Measurements from ENCODE around the gene C4B. TPM values are rescaled to one million over a fixed set of nuclear protein-coding genes. Genes with fewer than 3 reads are reported as not detected.

C4B gene
- total and polyA plus RNA-seq, 9 of the 15 experiments (the other 6 are each of a cell fraction or from before 2014, with no cell fraction given) = 0.32 to 8.8 (median 5.4) TPM

- TF ChIP-seq, protein P1, sequence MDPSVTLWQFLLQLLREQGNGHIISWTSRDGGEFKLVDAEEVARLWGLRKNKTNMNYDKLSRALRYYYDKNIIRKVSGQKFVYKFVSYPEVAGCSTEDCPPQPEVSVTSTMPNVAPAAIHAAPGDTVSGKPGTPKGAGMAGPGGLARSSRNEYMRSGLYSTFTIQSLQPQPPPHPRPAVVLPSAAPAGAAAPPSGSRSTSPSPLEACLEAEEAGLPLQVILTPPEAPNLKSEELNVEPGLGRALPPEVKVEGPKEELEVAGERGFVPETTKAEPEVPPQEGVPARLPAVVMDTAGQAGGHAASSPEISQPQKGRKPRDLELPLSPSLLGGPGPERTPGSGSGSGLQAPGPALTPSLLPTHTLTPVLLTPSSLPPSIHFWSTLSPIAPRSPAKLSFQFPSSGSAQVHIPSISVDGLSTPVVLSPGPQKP (CRISPR knock-in tag; IDR thresholded peaks at IDR 0.05) = no peak
- TF ChIP-seq HDAC6 (IDR thresholded peaks at IDR 0.05; ENCODE audit: low read depth, low read length) (no peak), KDM5B (IDR thresholded peaks at IDR 0.05; ENCODE audit: insufficient replicate concordance, low read depth, low read length) (peak; percentile 4), CAMTA2 (CRISPR knock-in tag; conservative IDR thresholded peaks at IDR 0.05) (no peak), ELF2 (CRISPR knock-in tag; IDR thresholded peaks at IDR 0.05) (no peak), ZNF507 (tag; conservative IDR thresholded peaks at IDR 0.05) (no peak), LEF1 (IDR thresholded peaks at IDR 0.05) (peak; percentile 21; the same call in 1 of the 2 replicates), POLR3G (IDR thresholded peaks at IDR 0.05; ENCODE audit: extremely low read depth, insufficient read length, insufficient replicate concordance) (no peak), MAFG (tag; conservative IDR thresholded peaks at IDR 0.05) (peak; percentile 98), MYC (IDR thresholded peaks at IDR 0.05; ENCODE audit: low read depth, low read length) (no peak), MYC (CRISPR knock-in tag; IDR thresholded peaks at IDR 0.05; ENCODE audit: borderline replicate concordance, low read depth) (no peak), NFE2 (IDR thresholded peaks at IDR 0.05; ENCODE audit: low read depth) (peak; percentile 96), YY1 (IDR thresholded peaks at IDR 0.05; ENCODE audit: borderline replicate concordance in 1 of 3, control insufficient read depth in 1 of 3, extremely low read depth in 1 of 3, insufficient read depth in 3 of 3, insufficient read length in 1 of 3, insufficient replicate concordance in 2 of 3, low read depth in 1 of 3, low read length in 2 of 3) (no peak), PML (IDR thresholded peaks at IDR 0.05; ENCODE audit: low read length) (no peak; the same call in 1 of the 2 replicates), RERE (CRISPR knock-in tag; IDR thresholded peaks at IDR 0.05; ENCODE audit: borderline replicate concordance) (no peak), SP1 (CRISPR knock-in tag; IDR thresholded peaks at IDR 0.05) (no peak; the same call in 1 of the 2 replicates), TRIM25 (IDR thresholded peaks at IDR 0.05; ENCODE audit: borderline replicate concordance) (no peak)
These were observed 44.6 kb upstream of the C4B start (continued) for GRCh38 chr6:31969712-31970603.

Measured in K562 (cell line).